SK-N-SH treated with all-trans-retinoic acid at 6 μM for 48 hours (cell line): Measurements from ENCODE around the gene KCTD10.

Experiments used
- ATAC-seq: fragments of 200-7000 bp; cut with Tn5 transposase; 3 replicates; pipeline ENCODE4 v1.9.1; 2020; ENCODE audit warnings: mild to moderate bottlenecking, moderate library complexity
- BACH2 ChIP-seq: fragments of 250-450 bp; sonication (Bioruptor Pico); IDR thresholded peaks from 2 replicates; pipeline ENCODE4 v1.9.0; 2021; ENCODE audit warnings: mild to moderate bottlenecking, borderline replicate concordance
- CSDC2 ChIP-seq: fragments of 250-450 bp; sonication (Bioruptor Pico); IDR thresholded peaks from 2 replicates; pipeline ENCODE4 v1.5.0; 2020; ENCODE audit warnings: mild to moderate bottlenecking, moderate library complexity
- ESRRG ChIP-seq: fragments of 250-450 bp; sonication (Bioruptor Pico); IDR thresholded peaks from 2 replicates; pipeline ENCODE4 v1.6.1; 2021; ENCODE audit warnings: mild to moderate bottlenecking
- GLIS3 ChIP-seq: fragments of 250-450 bp; sonication (Bioruptor Pico); IDR thresholded peaks from 2 replicates; pipeline ENCODE4 v1.5.0; 2020; ENCODE audit warnings: mild to moderate bottlenecking, moderate library complexity
- OSR1 ChIP-seq: fragments of 250-450 bp; sonication (Bioruptor Pico); IDR thresholded peaks from 2 replicates; pipeline ENCODE4 v1.8.0; 2022; ENCODE audit warnings: moderate library complexity, mild to moderate bottlenecking, inconsistent platforms
- RARB ChIP-seq: fragments of 250-450 bp; sonication (Bioruptor Pico); IDR thresholded peaks from 2 replicates; pipeline ENCODE4 v1.8.0; 2021; ENCODE audit warnings: mild to moderate bottlenecking, moderate library complexity
- SNAI2 ChIP-seq: fragments of 250-450 bp; sonication (Bioruptor Pico); IDR thresholded peaks from 2 replicates; pipeline ENCODE4 v1.5.0; 2020; ENCODE audit warnings: mild to moderate bottlenecking, moderate library complexity
- TCF4 ChIP-seq: fragments of 250-450 bp; sonication (Bioruptor Pico); IDR thresholded peaks from 2 replicates; pipeline ENCODE4 v1.8.0; 2021; ENCODE audit warnings: mild to moderate bottlenecking, moderate library complexity, borderline replicate concordance
- ZC3H10 ChIP-seq: fragments of 250-450 bp; sonication (Bioruptor Pico); IDR thresholded peaks from 2 replicates; pipeline ENCODE4 v1.5.1; 2021; ENCODE audit warnings: mild to moderate bottlenecking, moderate library complexity
- ZFP3 ChIP-seq: fragments of 250-450 bp; sonication (Bioruptor Pico); IDR thresholded peaks from 2 replicates; pipeline ENCODE4 v1.5.0; 2020; ENCODE audit warnings: mild to moderate bottlenecking, moderate library complexity
- ZFP30 ChIP-seq: fragments of 450-650 bp; formaldehyde crosslinking; IDR thresholded peaks from 2 replicates; pipeline ENCODE4 v1.5.0; 2022; ENCODE audit warnings: mild to moderate bottlenecking, moderate library complexity
- ZNF565 ChIP-seq: fragments of 450-650 bp; formaldehyde crosslinking; conservative IDR thresholded peaks from 2 replicates; pipeline ENCODE4 v1.5.0; 2020; ENCODE audit warnings: low read depth, mild to moderate bottlenecking, moderate library complexity
- ZNF70 ChIP-seq: fragments of 450-650 bp; formaldehyde crosslinking; IDR thresholded peaks from 2 replicates; pipeline ENCODE4 v1.5.0; 2020; ENCODE audit warnings: mild to moderate bottlenecking, moderate library complexity
- ZNF8 ChIP-seq: fragments of 450-650 bp; formaldehyde crosslinking; IDR thresholded peaks from 2 replicates; pipeline ENCODE4 v1.5.0; 2020; ENCODE audit warnings: mild to moderate bottlenecking, moderate library complexity
- TF ChIP-seq, protein P1 (sequence below): fragments of 250-450 bp; sonication (Bioruptor Pico); IDR thresholded peaks from 2 replicates; pipeline ENCODE4 v1.5.1; 2020; ENCODE audit warnings: low read depth, mild to moderate bottlenecking, moderate library complexity
- TF ChIP-seq, protein P2 (sequence below): fragments of 250-450 bp; sonication (Bioruptor Pico); IDR thresholded peaks from 2 replicates; pipeline ENCODE4 v1.8.0; 2021; ENCODE audit warnings: low read depth, mild to moderate bottlenecking, moderate library complexity, borderline replicate concordance
- TF ChIP-seq, protein P3 (sequence below): fragments of 250-450 bp; sonication (Bioruptor Pico); IDR thresholded peaks from 2 replicates; pipeline ENCODE4 v1.5.1; 2021; ENCODE audit warnings: mild to moderate bottlenecking, moderate library complexity
- TF ChIP-seq, protein P4 (sequence below): fragments of 250-450 bp; sonication (Bioruptor Pico); IDR thresholded peaks from 2 replicates; pipeline ENCODE4 v1.8.0; 2020; ENCODE audit warnings: mild to moderate bottlenecking, moderate library complexity, borderline replicate concordance

KCTD10 gene

DNA sequence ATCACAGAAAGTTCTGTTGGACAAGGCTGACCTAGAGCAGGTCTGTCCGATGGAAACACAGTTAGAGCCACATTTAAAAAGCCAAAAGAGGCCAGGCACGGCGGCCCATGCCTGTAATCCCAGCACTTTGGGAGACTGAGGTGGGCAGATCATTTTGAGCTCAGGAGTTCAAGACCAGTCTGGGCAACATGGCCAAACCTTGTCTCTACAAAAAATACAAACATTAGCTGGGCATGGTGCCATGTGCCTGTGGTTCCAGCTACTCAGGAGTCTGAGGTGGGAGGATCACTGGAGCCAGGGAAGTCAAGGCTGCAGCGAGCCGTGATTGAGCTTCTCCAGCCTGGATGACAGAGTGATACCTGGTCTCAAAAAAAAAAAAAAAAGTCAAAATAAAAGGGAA lies 15.3 kb upstream of the KCTD10 start:
- no peak for ATAC-seq

DNA sequence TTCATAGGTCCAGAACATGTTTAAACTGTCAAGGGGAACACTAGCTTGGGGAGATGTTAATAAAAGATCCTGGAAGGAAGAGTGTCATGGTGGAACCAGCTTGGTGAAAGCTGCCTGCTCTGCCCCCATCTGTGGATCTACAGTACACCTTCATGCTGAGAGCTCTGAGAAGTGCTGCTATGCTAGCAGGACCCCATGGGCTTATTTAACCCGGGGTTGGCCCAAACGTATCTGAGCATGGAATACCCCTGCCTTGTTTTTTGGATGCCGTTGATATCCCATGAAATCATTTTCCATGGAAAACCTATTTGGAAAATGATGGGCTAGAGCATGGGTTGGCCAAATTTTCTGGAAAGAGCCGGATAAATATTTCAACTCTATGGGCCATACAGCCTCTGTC lies 14.6 kb upstream of the KCTD10 start:
- no peak for ATAC-seq
- TF ChIP-seq CSDC2 (no peak), RARB (CRISPR knock-in tag) (no peak)
- TF ChIP-seq, protein P1, sequence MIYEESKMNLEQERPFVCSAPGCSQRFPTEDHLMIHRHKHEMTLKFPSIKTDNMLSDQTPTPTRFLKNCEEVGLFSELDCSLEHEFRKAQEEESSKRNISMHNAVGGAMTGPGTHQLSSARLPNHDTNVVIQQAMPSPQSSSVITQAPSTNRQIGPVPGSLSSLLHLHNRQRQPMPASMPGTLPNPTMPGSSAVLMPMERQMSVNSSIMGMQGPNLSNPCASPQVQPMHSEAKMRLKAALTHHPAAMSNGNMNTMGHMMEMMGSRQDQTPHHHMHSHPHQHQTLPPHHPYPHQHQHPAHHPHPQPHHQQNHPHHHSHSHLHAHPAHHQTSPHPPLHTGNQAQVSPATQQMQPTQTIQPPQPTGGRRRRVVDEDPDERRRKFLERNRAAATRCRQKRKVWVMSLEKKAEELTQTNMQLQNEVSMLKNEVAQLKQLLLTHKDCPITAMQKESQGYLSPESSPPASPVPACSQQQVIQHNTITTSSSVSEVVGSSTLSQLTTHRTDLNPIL (CRISPR knock-in tag) = no peak
- TF ChIP-seq, all 23 proteins: peak for 0

More for the DNA sequence above, 15.3 kb upstream of the KCTD10 start:
- TF ChIP-seq, protein P1 (CRISPR knock-in tag) = no peak
- TF ChIP-seq, protein P2, sequence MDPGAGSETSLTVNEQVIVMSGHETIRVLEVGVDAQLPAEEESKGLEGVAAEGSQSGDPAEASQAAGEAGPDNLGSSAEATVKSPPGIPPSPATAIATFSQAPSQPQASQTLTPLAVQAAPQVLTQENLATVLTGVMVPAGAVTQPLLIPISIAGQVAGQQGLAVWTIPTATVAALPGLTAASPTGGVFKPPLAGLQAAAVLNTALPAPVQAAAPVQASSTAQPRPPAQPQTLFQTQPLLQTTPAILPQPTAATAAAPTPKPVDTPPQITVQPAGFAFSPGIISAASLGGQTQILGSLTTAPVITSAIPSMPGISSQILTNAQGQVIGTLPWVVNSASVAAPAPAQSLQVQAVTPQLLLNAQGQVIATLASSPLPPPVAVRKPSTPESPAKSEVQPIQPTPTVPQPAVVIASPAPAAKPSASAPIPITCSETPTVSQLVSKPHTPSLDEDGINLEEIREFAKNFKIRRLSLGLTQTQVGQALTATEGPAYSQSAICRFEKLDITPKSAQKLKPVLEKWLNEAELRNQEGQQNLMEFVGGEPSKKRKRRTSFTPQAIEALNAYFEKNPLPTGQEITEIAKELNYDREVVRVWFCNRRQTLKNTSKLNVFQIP (CRISPR knock-in tag) = no peak
- TF ChIP-seq ZFP3 (CRISPR knock-in tag) (no peak), CSDC2 (no peak), ESRRG (CRISPR knock-in tag) (no peak), ZNF565 (CRISPR knock-in tag) (no peak), OSR1 (CRISPR knock-in tag) (no peak), ZC3H10 (no peak), ZFP30 (CRISPR knock-in tag) (no peak), ZNF70 (CRISPR knock-in tag) (no peak), RARB (CRISPR knock-in tag) (no peak), SNAI2 (no peak), TCF4 (CRISPR knock-in tag) (no peak)
- TF ChIP-seq, protein P3, sequence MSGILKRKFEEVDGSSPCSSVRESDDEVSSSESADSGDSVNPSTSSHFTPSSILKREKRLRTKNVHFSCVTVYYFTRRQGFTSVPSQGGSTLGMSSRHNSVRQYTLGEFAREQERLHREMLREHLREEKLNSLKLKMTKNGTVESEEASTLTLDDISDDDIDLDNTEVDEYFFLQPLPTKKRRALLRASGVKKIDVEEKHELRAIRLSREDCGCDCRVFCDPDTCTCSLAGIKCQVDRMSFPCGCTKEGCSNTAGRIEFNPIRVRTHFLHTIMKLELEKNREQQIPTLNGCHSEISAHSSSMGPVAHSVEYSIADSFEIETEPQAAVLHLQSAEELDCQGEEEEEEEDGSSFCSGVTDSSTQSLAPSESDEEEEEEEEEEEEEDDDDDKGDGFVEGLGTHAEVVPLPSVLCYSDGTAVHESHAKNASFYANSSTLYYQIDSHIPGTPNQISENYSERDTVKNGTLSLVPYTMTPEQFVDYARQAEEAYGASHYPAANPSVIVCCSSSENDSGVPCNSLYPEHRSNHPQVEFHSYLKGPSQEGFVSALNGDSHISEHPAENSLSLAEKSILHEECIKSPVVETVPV = no peak
- TF ChIP-seq, protein P4, sequence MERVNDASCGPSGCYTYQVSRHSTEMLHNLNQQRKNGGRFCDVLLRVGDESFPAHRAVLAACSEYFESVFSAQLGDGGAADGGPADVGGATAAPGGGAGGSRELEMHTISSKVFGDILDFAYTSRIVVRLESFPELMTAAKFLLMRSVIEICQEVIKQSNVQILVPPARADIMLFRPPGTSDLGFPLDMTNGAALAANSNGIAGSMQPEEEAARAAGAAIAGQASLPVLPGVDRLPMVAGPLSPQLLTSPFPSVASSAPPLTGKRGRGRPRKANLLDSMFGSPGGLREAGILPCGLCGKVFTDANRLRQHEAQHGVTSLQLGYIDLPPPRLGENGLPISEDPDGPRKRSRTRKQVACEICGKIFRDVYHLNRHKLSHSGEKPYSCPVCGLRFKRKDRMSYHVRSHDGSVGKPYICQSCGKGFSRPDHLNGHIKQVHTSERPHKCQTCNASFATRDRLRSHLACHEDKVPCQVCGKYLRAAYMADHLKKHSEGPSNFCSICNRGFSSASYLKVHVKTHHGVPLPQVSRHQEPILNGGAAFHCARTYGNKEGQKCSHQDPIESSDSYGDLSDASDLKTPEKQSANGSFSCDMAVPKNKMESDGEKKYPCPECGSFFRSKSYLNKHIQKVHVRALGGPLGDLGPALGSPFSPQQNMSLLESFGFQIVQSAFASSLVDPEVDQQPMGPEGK (CRISPR knock-in tag) = no peak

DNA sequence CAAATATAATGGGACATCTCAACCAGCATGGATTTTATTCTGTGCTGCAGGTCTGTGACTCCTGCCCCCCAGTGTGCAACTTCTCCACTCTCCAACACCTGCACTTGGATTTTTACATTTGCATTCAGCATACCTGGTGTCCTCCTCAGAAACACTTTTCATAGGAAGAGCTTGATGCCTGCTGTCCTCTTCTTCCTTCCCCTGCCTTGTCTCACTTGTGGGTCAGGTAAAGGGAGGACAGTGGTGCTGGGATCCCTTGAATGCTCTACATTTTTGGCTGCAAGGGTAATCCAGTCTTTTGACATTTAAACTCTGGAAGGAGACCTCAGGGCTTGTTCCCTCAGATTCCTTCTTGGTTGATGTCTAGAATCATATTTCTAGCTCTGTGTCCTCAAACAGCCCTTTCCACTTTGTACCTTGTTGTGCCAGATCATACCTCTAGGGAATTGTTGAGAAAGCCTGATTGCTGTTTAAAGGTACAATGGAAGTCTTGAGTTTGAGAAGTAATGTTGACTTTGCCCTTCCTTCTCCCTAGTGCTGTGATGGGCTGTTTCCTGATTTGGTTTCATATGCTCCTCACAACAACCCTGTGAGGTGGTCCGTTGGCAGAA lies 13.0 kb upstream of the KCTD10 start:
- TF ChIP-seq ZFP30 (CRISPR knock-in tag) (no peak), GLIS3 (CRISPR knock-in tag) (no peak), TCF4 (CRISPR knock-in tag) (no peak), ZNF8 (no peak), RARB (CRISPR knock-in tag) (no peak), BACH2 (CRISPR knock-in tag) (no peak), OSR1 (CRISPR knock-in tag) (no peak)
- TF ChIP-seq, protein P2 (CRISPR knock-in tag) = no peak

More for the DNA sequence above, 13.0 kb upstream of the KCTD10 start:
- no peak for ATAC-seq
